Measurements from ENCODE around the gene ZNF598. TPM values are rescaled to one million over a fixed set of nuclear protein-coding genes. Genes with fewer than 3 reads are reported as not detected.

ZNF598 gene
- total and polyA plus RNA-seq, 2 of the 13 experiments (the other 11 are each of a cell fraction or from before 2014, with no cell fraction given) = 13.5 to 14.2 TPM

DNA sequence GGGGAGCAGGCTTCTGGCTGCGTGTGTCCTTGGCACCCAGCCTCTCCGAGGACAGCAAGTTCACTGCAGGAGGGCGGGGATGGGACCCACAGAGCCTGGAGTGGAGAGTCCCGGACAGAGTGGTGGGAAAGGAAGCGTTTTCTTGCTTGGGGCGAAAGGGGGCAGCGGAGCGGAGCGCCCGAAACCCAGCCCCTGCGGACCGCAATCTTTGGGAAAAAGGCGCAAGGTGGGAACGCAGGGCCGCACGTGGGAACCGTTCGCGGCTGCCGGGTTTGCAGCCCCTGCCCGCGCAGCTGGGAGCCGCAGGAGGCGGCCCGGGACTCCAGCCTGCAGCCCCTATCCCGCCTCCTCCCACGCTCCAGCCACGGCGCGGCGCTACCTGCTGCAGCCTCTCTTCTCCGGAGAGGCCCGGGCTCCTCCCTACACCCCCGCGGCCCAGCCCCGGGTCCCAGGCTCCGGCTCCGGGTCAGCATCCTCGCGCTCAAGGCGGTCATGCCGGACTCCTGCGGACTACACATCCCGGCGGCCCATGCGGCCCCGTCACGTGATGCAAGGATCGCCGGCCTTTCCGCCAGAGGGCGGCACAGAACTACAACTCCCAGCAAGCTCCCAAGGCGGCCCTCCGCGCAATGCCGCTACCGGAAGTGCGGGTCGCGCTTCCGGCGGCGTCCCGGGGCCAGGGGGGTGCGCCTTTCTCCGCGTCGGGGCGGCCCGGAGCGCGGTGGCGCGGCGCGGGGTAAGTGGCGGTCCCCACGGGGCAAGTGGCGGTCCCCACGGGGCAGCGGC lies 37.9 kb upstream of the ZNF598 start, which contains the start of the genes NTHL1 and TSC2 (continued):
- TF ChIP-seq, protein P1, sequence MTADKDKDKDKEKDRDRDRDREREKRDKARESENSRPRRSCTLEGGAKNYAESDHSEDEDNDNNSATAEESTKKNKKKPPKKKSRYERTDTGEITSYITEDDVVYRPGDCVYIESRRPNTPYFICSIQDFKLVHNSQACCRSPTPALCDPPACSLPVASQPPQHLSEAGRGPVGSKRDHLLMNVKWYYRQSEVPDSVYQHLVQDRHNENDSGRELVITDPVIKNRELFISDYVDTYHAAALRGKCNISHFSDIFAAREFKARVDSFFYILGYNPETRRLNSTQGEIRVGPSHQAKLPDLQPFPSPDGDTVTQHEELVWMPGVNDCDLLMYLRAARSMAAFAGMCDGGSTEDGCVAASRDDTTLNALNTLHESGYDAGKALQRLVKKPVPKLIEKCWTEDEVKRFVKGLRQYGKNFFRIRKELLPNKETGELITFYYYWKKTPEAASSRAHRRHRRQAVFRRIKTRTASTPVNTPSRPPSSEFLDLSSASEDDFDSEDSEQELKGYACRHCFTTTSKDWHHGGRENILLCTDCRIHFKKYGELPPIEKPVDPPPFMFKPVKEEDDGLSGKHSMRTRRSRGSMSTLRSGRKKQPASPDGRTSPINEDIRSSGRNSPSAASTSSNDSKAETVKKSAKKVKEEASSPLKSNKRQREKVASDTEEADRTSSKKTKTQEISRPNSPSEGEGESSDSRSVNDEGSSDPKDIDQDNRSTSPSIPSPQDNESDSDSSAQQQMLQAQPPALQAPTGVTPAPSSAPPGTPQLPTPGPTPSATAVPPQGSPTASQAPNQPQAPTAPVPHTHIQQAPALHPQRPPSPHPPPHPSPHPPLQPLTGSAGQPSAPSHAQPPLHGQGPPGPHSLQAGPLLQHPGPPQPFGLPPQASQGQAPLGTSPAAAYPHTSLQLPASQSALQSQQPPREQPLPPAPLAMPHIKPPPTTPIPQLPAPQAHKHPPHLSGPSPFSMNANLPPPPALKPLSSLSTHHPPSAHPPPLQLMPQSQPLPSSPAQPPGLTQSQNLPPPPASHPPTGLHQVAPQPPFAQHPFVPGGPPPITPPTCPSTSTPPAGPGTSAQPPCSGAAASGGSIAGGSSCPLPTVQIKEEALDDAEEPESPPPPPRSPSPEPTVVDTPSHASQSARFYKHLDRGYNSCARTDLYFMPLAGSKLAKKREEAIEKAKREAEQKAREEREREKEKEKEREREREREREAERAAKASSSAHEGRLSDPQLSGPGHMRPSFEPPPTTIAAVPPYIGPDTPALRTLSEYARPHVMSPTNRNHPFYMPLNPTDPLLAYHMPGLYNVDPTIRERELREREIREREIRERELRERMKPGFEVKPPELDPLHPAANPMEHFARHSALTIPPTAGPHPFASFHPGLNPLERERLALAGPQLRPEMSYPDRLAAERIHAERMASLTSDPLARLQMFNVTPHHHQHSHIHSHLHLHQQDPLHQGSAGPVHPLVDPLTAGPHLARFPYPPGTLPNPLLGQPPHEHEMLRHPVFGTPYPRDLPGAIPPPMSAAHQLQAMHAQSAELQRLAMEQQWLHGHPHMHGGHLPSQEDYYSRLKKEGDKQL (CRISPR knock-in tag; IDR thresholded peaks at IDR 0.05; ENCODE audit: low read depth) = no peak
- TF ChIP-seq, protein P2, sequence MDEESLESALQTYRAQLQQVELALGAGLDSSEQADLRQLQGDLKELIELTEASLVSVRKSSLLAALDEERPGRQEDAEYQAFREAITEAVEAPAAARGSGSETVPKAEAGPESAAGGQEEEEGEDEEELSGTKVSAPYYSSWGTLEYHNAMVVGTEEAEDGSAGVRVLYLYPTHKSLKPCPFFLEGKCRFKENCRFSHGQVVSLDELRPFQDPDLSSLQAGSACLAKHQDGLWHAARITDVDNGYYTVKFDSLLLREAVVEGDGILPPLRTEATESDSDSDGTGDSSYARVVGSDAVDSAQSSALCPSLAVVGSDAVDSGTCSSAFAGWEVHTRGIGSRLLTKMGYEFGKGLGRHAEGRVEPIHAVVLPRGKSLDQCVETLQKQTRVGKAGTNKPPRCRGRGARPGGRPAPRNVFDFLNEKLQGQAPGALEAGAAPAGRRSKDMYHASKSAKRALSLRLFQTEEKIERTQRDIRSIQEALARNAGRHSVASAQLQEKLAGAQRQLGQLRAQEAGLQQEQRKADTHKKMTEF (CRISPR knock-in tag; IDR thresholded peaks at IDR 0.05) = peak; percentile 83
- no peak for TF ChIP-seq ZNF17 (CRISPR knock-in tag; IDR thresholded peaks at IDR 0.05)
- TF ChIP-seq, protein P3, sequence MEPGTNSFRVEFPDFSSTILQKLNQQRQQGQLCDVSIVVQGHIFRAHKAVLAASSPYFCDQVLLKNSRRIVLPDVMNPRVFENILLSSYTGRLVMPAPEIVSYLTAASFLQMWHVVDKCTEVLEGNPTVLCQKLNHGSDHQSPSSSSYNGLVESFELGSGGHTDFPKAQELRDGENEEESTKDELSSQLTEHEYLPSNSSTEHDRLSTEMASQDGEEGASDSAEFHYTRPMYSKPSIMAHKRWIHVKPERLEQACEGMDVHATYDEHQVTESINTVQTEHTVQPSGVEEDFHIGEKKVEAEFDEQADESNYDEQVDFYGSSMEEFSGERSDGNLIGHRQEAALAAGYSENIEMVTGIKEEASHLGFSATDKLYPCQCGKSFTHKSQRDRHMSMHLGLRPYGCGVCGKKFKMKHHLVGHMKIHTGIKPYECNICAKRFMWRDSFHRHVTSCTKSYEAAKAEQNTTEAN (CRISPR knock-in tag; conservative IDR thresholded peaks at IDR 0.05) = no peak
- TF ChIP-seq, protein P4, sequence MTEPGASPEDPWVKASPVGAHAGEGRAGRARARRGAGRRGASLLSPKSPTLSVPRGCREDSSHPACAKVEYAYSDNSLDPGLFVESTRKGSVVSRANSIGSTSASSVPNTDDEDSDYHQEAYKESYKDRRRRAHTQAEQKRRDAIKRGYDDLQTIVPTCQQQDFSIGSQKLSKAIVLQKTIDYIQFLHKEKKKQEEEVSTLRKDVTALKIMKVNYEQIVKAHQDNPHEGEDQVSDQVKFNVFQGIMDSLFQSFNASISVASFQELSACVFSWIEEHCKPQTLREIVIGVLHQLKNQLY (CRISPR knock-in tag; IDR thresholded peaks at IDR 0.05) = peak; percentile 75
- no peak for TF ChIP-seq EEA1 (CRISPR knock-in tag; IDR thresholded peaks at IDR 0.05; ENCODE audit: borderline replicate concordance)
- no peak for TF ChIP-seq ZNF33B (CRISPR knock-in tag; IDR thresholded peaks at IDR 0.05)
- TF ChIP-seq ZNF253 (CRISPR knock-in tag; IDR thresholded peaks at IDR 0.05; ENCODE audit: borderline replicate concordance) = no peak
- no peak for TF ChIP-seq FOXK2 (IDR thresholded peaks at IDR 0.05)
- TF ChIP-seq HOXA5 (CRISPR knock-in tag; IDR thresholded peaks at IDR 0.05) = no peak; the same call in 1 of the 2 replicates
- TF ChIP-seq ZNF558 (CRISPR knock-in tag; IDR thresholded peaks at IDR 0.05; ENCODE audit: borderline replicate concordance) = no peak
- TF ChIP-seq ZNF550 (CRISPR knock-in tag; IDR thresholded peaks at IDR 0.05; ENCODE audit: borderline replicate concordance) = no peak; the same call in 1 of the 2 replicates
- TF ChIP-seq, protein P5, sequence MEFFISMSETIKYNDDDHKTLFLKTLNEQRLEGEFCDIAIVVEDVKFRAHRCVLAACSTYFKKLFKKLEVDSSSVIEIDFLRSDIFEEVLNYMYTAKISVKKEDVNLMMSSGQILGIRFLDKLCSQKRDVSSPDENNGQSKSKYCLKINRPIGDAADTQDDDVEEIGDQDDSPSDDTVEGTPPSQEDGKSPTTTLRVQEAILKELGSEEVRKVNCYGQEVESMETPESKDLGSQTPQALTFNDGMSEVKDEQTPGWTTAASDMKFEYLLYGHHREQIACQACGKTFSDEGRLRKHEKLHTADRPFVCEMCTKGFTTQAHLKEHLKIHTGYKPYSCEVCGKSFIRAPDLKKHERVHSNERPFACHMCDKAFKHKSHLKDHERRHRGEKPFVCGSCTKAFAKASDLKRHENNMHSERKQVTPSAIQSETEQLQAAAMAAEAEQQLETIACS (CRISPR knock-in tag; IDR thresholded peaks at IDR 0.05) = no peak
- TF ChIP-seq SNAI1 (CRISPR knock-in tag; IDR thresholded peaks at IDR 0.05; ENCODE audit: borderline replicate concordance) = peak; percentile 57; the same call in 1 of the 2 replicates
- TF ChIP-seq ZSCAN31 (CRISPR knock-in tag; IDR thresholded peaks at IDR 0.05; ENCODE audit: low read depth) = peak; percentile 81
- peak; percentile 61 for TF ChIP-seq PITX1 (CRISPR knock-in tag; IDR thresholded peaks at IDR 0.05)
- TF ChIP-seq NRL (CRISPR knock-in tag; IDR thresholded peaks at IDR 0.05; ENCODE audit: borderline replicate concordance) = no peak; the same call in 1 of the 2 replicates
- no peak for TF ChIP-seq JUNB (CRISPR knock-in tag; IDR thresholded peaks at IDR 0.05; ENCODE audit: borderline replicate concordance)
- TF ChIP-seq FIP1L1 (IDR thresholded peaks at IDR 0.05; ENCODE audit: borderline replicate concordance, insufficient read depth, low read depth, low read length) = no peak

Data from HepG2 (cell line).